Activated naive CD8-positive, alpha-beta T cell treated with anti-CD3 and anti-CD28 coated beads, Interleukin-2, amount 50 U/mL, for 16 hours (primary cell): ENCODE results near the gene KICS2.

Source experiments
- DNase-seq: peaks from one replicate; pipeline ENCODE4 v3.0.0-alpha.2; 2020; ENCODE audit warnings: low read depth, low spot score

KICS2 gene

GRCh38 chr12:64173456-64173855 lies 48.6 kb downstream of the KICS2 start:
- DNase-seq: no peak
